22Rv1 (cell line): ENCODE results near the gene UGT1A8.

Source experiments
- H3K27ac ChIP-seq: fragments of 450-650 bp; 2 replicates; pipeline ENCODE4 v1.5.1; 2017
- ZFX ChIP-seq: fragments of 450-650 bp; IDR thresholded peaks from 2 replicates; pipeline ENCODE4 v1.6.1; 2017; ENCODE audit warnings: antibody characterized with exemption, borderline replicate concordance
- TF ChIP-seq, protein P1 (sequence below): fragments of 450-650 bp; IDR thresholded peaks from 2 replicates; pipeline ENCODE4 v1.5.1; 2017; ENCODE audit warnings: mild to moderate bottlenecking

The UGT1A8 gene

GRCh38 chr2:233803994-233804393 is 186.6 kb downstream of the UGT1A8 start:
- no peak for TF ChIP-seq ZFX
- TF ChIP-seq, protein P1, sequence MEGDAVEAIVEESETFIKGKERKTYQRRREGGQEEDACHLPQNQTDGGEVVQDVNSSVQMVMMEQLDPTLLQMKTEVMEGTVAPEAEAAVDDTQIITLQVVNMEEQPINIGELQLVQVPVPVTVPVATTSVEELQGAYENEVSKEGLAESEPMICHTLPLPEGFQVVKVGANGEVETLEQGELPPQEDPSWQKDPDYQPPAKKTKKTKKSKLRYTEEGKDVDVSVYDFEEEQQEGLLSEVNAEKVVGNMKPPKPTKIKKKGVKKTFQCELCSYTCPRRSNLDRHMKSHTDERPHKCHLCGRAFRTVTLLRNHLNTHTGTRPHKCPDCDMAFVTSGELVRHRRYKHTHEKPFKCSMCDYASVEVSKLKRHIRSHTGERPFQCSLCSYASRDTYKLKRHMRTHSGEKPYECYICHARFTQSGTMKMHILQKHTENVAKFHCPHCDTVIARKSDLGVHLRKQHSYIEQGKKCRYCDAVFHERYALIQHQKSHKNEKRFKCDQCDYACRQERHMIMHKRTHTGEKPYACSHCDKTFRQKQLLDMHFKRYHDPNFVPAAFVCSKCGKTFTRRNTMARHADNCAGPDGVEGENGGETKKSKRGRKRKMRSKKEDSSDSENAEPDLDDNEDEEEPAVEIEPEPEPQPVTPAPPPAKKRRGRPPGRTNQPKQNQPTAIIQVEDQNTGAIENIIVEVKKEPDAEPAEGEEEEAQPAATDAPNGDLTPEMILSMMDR = no peak
- no peak overlapping the region for H3K27ac ChIP-seq

DNA sequence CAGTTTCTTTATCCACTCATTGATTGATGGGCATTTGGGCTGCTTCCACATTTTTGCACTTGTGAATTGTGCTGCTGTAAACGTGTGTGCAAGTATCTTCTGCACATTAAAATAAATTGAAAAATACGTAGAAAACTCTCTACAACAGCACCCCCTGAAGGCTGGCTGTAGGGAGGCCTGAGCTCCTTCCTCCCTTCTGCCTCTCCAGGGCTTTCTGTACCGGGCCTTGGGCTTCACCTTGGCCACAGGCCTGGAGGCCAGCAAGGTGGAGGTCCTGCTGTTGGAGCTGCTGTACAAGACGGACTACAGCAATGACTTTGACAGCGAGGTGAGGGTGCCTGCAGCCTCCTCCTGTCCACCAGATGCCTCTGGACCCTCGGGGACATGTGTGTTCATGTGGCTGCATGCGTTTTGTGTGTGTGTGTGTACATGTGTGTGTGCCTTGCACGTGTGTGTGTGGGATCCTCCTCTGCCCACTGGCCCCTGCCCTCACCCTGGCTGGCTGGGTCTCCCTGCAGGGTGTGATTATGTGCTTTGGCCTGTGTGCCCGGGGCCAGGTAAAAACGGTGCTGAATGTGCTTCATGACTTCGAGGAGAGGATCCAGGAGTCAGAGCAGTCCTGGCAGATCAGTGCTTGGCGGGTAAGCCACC is 189.9 kb downstream of the UGT1A8 start:
- H3K27ac ChIP-seq = no peak overlapping the region
- no peak for TF ChIP-seq ZFX
- TF ChIP-seq, protein P1 = peak; percentile 9; the same call in 1 of the 2 replicates

DNA sequence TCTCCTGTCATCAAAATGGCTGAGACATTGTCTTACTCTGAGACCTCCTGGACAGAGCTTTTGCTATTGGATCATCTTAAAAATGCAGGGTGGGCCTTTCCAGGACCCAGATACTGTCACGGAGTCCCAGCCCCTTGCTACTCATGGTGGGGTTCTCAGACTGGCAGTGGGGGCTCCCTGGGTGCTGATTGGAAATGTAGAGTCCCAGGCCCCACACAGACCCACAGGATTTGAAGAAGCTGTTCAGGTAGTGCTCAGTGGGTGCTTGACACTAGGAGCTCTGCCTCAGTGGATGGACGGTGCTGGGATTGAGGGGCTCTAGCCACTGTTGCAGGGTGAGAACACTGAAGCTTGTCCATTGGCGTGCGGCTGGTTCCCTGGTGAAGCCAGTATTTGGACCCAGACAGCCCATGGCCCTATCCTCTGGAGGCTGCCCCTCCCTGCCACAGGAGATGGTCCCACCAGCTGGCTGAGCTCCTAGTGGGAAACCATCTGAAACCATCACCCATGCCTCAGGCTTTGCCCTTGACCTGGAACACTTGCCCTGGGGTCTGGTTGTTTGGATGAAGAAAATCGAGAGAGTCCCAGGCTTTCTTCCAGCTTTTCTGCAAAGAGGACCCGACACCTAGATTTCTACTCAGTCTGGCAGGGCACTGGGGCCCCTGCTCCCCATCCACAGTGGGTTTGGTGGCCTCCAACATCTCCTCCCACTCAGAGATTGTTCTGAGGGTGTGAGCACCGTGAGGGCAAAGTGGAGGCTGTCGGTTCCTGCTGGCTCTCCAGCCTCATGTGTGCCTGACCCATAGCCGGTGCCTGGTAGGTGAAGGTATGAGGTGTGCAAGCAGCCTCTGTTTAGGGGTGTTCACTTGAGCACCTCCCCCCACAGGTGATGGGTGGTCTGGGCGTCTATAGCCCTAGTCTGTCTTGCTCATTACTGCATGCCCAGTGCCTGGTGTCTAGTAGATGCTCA is 190.8 kb downstream of the UGT1A8 start:
- TF ChIP-seq ZFX = no peak
- TF ChIP-seq, protein P1 = no peak
- no peak overlapping the region for H3K27ac ChIP-seq

GRCh38 chr2:233810385-233810784 is 193.0 kb downstream of the UGT1A8 start:
- no peak overlapping the region for H3K27ac ChIP-seq
- no peak for TF ChIP-seq ZFX
- TF ChIP-seq, protein P1 = no peak

GRCh38 chr2:233811087-233811486 is 193.7 kb downstream of the UGT1A8 start:
- TF ChIP-seq, protein P1 = no peak
- TF ChIP-seq ZFX = no peak

DNA sequence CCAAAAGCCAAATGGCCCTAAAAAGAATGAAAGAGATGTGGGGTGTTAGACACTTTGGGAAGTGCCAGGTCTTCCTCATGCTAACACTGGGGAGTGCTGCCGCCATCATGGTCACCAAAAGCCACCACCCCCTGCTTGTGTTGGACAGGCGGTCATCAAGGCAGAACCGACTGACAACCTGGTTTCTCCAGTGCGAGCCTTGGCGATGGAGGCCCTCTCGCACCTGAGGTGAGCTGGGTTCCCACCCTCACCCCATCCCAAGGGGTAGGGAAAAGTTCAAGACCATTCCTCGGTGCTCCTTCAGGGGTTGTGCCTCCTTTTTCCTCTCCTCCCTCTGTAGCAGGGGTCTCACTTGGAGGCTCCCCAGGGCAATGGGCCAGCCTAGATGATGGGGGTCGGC is 194.3 kb downstream of the UGT1A8 start:
- no peak overlapping the region for H3K27ac ChIP-seq
- TF ChIP-seq, protein P1 = no peak
- TF ChIP-seq ZFX = no peak

More at GRCh38 chr2:233811087-233811486, 193.7 kb downstream of the UGT1A8 start:
- H3K27ac ChIP-seq = no peak overlapping the region
